GM04504 (cell line): ENCODE results near the gene ANKRD27.
"Not testable (repeated sequence)": the region's sequence is repeated elsewhere in the genome, so short reads cannot be mapped to it uniquely, and the experiment has no call there.

ENCODE experiments used
- DNase-seq: peaks from one replicate; pipeline ENCODE4 v3.0.0-alpha.2; 2012; ENCODE audit warnings: low read depth

Gene ANKRD27

DNA sequence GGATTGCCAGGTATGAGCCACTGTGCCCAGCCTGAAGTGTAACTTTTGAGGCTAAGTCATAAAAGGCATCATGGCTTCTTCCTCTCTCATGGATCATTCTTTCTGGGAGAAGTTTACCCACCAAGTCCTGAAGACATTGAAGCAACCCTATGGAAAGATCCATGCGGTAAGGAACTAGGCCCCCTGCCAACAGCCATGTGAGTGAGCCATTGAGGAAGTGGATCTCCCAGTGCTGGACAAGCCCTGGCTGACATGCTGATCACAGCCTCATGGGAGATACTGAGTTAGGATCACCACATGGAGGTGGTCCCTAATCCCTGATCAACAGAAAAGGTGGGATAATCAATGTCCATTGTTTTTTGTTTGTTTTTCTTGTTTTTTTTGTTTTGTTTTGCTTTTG, 13.3 kb upstream of the ANKRD27 start:
- no peak for DNase-seq

- no peak for DNase-seq
Observed at GRCh38 chr19:32687681-32688080, 12.7 kb upstream of the ANKRD27 start.

- DNase-seq, result no peak
Observed at GRCh38 chr19:32686847-32687475, 12.0 kb upstream of the ANKRD27 start.

- no peak for DNase-seq
Observed at GRCh38 chr19:32682317-32682716, 7.3 kb upstream of the ANKRD27 start.

- DNase-seq, result no peak
Observed at GRCh38 chr19:32680986-32681385, 6.0 kb upstream of the ANKRD27 start.

DNA sequence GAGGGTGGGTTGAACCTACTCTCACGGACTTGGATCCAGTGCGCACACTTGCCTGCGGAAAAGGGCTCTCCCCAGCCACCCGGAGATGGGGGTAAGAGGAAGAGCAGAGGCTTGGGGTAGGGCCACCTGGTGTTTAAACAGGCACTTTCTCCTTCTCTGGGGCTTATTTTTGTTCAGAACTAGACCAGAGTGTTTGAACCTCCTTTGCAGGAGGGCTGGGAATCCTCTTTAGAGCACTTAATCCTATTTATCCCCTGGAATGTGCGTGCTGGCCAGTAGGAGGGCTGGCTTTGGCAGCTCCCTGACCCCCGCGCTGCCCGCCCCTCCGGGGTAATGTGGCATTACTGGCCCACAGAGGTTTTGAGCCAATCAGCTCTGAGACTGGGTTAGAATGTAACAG, 2.7 kb upstream of the ANKRD27 start:
- DNase-seq, result no peak

- DNase-seq, result no peak
Observed at GRCh38 chr19:32676895-32677359, 1.9 kb upstream of the ANKRD27 start.

- DNase-seq, result no peak
Observed at GRCh38 chr19:32676186-32676894, 1.4 kb upstream of the ANKRD27 start.

DNA sequence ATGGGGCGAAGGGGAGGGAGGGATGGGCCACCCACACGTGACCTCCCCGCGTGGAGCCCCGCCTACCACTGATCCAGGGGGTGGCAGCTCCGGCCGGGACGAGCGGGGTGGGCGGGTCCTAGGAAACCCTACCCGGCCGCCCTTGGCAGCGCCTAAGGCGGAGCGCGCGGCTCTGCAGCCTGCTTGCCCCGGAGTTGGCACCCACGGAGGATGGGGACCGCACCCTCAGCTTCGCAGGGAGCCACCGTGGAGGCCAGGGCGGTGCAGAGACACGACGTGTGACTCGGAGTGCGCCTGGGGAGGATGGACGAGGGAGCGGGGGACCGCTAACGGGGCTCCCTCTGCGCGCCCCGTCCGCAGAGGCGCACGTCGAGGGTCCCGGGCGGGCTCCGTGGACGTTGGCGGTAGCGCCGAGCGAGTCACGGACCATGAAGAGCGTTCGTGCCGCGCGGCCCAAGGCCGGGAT, 773 bp upstream of the ANKRD27 start, which contains the start of gene RGS9BP:
TSS of gene RGS9BP (plus strand) at position 129 of the 466 bp plus-strand sequence. CDS start 416 bp downstream, outside the sequence.
- DNase-seq, result peak; percentile 51

DNA sequence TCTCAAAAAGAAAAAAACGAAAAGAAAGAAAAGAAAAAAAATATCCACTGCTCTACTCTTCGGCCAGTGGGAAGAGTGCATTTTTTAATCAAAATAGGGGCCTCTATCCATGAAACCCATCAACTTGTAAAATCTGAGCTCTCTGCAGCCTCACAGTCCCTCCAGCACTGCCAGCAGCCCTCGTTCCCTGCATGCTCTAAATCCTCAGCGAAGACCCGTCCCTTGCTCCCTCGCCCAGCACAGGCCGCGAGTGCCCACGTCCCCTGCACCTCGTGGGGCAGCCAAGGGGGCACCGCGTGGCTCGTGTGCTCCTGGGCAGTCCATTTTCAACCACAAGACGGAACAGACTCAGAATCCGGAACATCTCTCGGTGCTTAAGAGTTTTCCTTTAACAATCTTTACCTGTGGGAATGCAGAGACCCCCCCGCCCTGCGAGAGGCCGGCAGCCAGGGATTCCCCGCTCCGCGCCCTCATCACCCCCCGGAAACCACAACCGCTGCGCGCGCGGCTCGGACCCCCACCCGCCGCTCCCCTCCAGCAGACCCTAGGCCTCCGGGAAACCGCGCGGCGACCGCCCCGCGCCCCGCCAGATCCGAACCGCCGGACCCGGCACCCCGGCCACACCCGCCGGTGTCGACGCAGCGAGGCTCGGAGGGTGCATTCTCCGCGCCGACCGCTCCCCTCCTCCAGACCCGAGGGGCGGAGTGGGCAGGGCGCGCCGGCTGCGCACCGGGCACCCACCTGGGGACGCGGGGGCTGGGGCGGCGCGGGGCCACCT, 638 bp downstream of the ANKRD27 start:
- DNase-seq, result no peak

GRCh38 chr19:32673573-32673972, 1.4 kb downstream of the ANKRD27 start:
- no peak for DNase-seq

DNA sequence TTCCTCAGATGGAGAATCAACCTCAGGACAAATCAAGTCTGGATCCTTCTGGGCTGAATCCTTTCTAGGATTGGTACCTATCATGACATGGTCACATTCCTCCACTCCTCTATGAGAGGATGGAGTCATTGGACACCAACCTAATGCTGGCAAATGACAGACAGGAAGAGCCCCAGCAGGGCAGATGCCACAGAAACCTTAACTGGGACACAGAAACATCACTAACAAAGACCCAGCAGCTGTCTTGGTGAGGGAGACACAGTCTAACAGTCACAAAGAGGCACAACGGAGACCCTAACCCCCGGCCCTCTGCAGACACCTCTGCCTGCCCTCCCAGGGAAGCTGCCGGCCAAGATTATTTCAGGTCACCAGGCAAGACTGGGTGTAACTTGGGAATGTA, 2.1 kb downstream of the ANKRD27 start:
- DNase-seq, result no peak

DNA sequence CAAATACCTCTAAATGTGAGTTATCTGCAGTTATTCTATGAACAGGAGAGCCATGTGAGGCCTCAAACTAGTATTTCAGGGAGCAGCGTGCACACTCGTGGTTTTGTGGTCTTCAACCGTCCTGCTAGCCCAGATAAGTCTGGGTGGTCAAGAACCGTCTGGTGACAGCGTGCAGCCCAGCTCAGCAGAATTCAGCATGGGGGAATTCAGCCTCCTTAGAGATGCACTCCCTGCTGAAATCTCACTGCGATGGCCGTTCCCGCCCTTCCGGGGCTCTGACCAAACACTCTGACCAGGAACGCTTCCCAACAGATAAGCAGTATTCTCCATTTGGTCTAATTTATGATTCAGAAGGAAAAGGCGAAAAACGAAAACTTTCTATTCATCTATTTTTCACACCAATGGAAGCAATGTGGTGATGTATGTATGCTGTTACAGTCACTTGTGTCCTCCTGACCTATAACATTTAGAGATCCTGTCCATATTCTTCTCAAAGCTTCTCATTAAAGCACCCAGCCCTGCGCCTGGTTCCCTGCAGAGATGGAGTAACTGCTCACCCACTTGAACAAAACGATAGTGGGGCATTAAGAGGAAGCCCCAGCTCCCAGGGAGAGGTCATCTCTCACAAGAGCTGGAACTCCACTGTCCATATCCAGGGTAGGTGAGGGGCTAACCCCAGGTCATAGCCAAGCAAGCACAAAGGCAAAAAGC, 2.9 kb downstream of the ANKRD27 start:
- no peak for DNase-seq

DNA sequence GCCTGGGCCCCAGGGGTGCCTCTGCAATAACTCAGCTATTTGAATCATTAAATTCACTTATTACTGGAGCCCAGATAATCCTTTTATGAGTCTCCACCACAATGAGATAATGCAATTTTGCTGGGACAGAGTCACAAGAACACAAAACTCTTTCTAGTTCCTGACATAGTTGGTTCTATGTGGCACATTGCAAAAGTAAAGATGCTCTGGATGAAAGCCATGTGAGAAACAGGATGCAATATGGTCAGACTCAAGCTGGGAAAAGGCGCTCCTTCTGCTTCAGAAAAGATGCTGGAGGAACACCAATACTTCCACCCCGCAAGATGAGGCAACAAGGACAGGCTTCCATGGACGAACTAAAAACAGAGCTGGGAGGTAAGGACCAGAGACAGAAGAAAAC, 5.7 kb downstream of the ANKRD27 start:
- DNase-seq, result no peak

DNA sequence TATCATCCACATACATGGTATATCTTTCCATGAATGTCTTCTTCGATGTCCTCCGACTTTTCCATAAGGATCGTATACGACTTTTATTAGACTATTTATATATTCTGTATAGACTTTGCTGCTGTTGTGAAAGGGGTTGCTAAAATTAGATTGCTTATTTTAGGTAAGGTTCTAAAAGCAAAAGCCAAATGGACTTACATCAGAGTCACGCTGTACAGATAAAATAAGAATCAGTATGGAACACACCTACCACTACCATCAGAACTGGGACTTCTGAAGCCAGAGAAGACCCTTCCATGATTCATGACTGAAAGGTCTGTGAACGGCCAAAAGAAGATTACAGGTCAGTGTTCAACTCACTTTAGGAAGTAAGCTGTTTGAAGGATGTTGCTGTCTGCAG, 8.9 kb downstream of the ANKRD27 start:
- DNase-seq, result no peak

- DNase-seq, result no peak
Observed at GRCh38 chr19:32662186-32662585, 12.8 kb downstream of the ANKRD27 start.

DNA sequence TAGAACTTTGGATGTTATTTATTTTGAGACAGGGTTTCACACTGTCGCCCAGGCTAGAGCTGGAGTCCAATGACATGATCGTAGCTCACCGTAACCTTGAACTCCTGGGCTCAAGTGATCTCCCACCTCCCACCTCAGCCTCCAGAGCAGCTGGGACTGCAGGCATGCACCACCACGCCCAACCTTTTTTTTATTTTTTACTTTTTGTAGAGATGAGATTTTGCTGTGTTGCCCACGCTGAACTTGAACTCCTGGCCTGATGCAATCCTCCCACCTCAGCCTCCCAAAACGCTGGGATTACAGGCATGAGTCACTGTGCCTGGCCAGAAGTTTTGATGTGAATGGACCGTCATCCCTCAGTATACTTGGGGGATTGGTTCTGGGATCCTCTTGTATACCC, 13.7 kb downstream of the ANKRD27 start:
- DNase-seq, result no peak

- no peak for DNase-seq
Observed at GRCh38 chr19:32658527-32658926, 16.5 kb downstream of the ANKRD27 start.

- no peak for DNase-seq
Observed at GRCh38 chr19:32658075-32658474, 16.9 kb downstream of the ANKRD27 start.

GRCh38 chr19:32656379-32656778, 18.6 kb downstream of the ANKRD27 start:
- DNase-seq, result not testable (repeated sequence)

- DNase-seq, result no peak
Observed at GRCh38 chr19:32653599-32653915, 21.4 kb downstream of the ANKRD27 start.

GRCh38 chr19:32652894-32653598, 21.9 kb downstream of the ANKRD27 start:
- DNase-seq, result no peak
